Tibial nerve (tissue), 4 donors: Measurements from ENCODE around the gene CCDC170. TPM values are rescaled to one million over a fixed set of nuclear protein-coding genes. Genes with fewer than 3 reads are reported as not detected.

Experiments
- DNase-seq, 2 donors: peaks; one replicate each; pipeline ENCODE4 v3.0.0-alpha.2; 2019; ENCODE audit warnings: low spot score in 2 of 2
- H3K27ac ChIP-seq, 4 donors: fragments of 200-600 bp; sonication (generic) in 3 of 4; one replicate each; pipeline ENCODE4 v1.5.1; 2017 to 2019; ENCODE audit warnings: mild to moderate bottlenecking in 1 of 4
- H3K27me3 ChIP-seq, 2 donors: fragments of 200-600 bp; sonication (generic) in 1 of 2; one replicate each; pipeline versions ENCODE4 v1.5.1 to v1.6.0; 2017 to 2019
- H3K36me3 ChIP-seq, 3 donors: fragments of 200-600 bp; sonication (generic); one replicate each; pipeline ENCODE4 v1.5.1; 2018 to 2019
- H3K4me1 ChIP-seq, 4 donors: fragments of 200-600 bp; sonication (generic) in 3 of 4; one replicate each; pipeline ENCODE4 v1.5.1; 2017 to 2019
- H3K4me3 ChIP-seq, 4 donors: fragments of 200-600 bp; sonication (generic) in 3 of 4; one replicate each; pipeline ENCODE4 v1.5.1; 2017 to 2019; ENCODE audit warnings: mild to moderate bottlenecking in 1 of 4, moderate library complexity in 1 of 4
- H3K9me3 ChIP-seq, 4 donors: fragments of 200-600 bp; sonication (generic) in 3 of 4; one replicate each; pipeline ENCODE4 v1.5.1; 2017 to 2019
- CTCF ChIP-seq, 5 experiments: fragments of 200-600 bp in 3 of 5; fragments of 450-650 bp in 2 of 5; sonication (generic) in 3 of 5; IDR thresholded peaks; one replicate each; pipeline ENCODE4 v1.5.1; 2016 to 2019; ENCODE audit warnings: antibody characterized with exemption in 5 of 5, mild to moderate bottlenecking in 3 of 5, moderate library complexity in 2 of 5
- EP300 ChIP-seq, 2 donors: sonication (generic); formaldehyde crosslinking; IDR thresholded peaks; one replicate each; pipeline ENCODE4 v1.6.1; 2017; ENCODE audit warnings: antibody characterized with exemption in 2 of 2, mild to moderate bottlenecking in 1 of 2
- POLR2A ChIP-seq, 2 donors: fragments of 450-650 bp; IDR thresholded peaks; one replicate each; pipeline ENCODE4 v1.6.1; 2017; ENCODE audit warnings: antibody characterized with exemption in 2 of 2, mild to moderate bottlenecking in 2 of 2, moderate library complexity in 2 of 2
- WGBS, 2 donors: methylation state at CpG; one replicate each; pipeline ENCODE4 v1.1.5; 2018; 5-methylcytosine and 5-hydroxymethylcytosine counted together
- total RNA-seq, 4 donors: library from RNA; depleted of rRNA; stranded (reverse); fragments of >200 nt; gene quantifications; one replicate each; pipeline ENCODE4 v1.1.0, GENCODE V29; 2016

Gene CCDC170
- total RNA-seq, 4 donors from 2014 or later = 0.66 to 3.3 (median 1.4) TPM

GRCh38 chr6:151494235-151494935, 568 bp downstream of the CCDC170 start:
- no peaks in the 10 kb centered on the region for H3K36me3 ChIP-seq
- peaks cover 0 to 3% of the 10 kb centered on the region in 2 donors for H3K27me3 ChIP-seq
- peak; percentile 28 to 38 for DNase-seq
- H3K27ac ChIP-seq = peak overlapping the region; percentile 12 to 84 (median 40)
- H3K9me3 ChIP-seq = no peaks in the 10 kb centered on the region
- peak overlapping the region; percentile 44 to 72 (median 64) for H3K4me3 ChIP-seq
- TF ChIP-seq POLR2A (IDR thresholded peaks at IDR 0.05) (no peak), EP300 (IDR thresholded peaks at IDR 0.05) (no peak), CTCF (IDR thresholded peaks at IDR 0.05) (no peak)
- 1% methylated on average over 32 of the region's 43 CpGs for WGBS, 2 donors
- peaks cover 0 to 22% (median 0%) of the 10 kb centered on the region in 4 donors for H3K4me1 ChIP-seq

GRCh38 chr6:151494936-151495320, 1.1 kb downstream of the CCDC170 start:
- peaks cover 0 to 22% (median 0%) of the 10 kb centered on the region in 4 donors for H3K4me1 ChIP-seq
- peaks cover 0 to 3% of the 10 kb centered on the region in 2 donors for H3K27me3 ChIP-seq
- no peaks in the 10 kb centered on the region for H3K9me3 ChIP-seq
- TF ChIP-seq CTCF (IDR thresholded peaks at IDR 0.05) = no peak
- TF ChIP-seq EP300 (IDR thresholded peaks at IDR 0.05) = no peak
- TF ChIP-seq POLR2A (IDR thresholded peaks at IDR 0.05) = no peak
- H3K4me3 ChIP-seq = peak overlapping the region; percentile 44 to 72 (median 64)
- H3K36me3 ChIP-seq = no peaks in the 10 kb centered on the region
- peak overlapping the region in 2 of 4 donors; percentile 51 to 84 for H3K27ac ChIP-seq
- no peak for DNase-seq
- WGBS, 2 donors = 11% methylated on average over 4 of the region's 4 CpGs

GRCh38 chr6:151495380-151495779, 1.6 kb downstream of the CCDC170 start:
- H3K9me3 ChIP-seq = no peaks in the 10 kb centered on the region
- H3K4me1 ChIP-seq = peaks cover 0 to 22% (median 0%) of the 10 kb centered on the region in 4 donors
- WGBS, 2 donors = 90 to 92% methylated on average over 9 of the region's 9 CpGs

GRCh38 chr6:151497905-151498304, 4.1 kb downstream of the CCDC170 start:
- H3K4me3 ChIP-seq = no peak overlapping the region
- no peaks in the 10 kb centered on the region for H3K9me3 ChIP-seq
- H3K27me3 ChIP-seq = peaks cover 0 to 3% of the 10 kb centered on the region in 2 donors
- no peak overlapping the region for H3K27ac ChIP-seq
- DNase-seq = no peak
- peaks cover 0 to 22% (median 0%) of the 10 kb centered on the region in 4 donors for H3K4me1 ChIP-seq
- TF ChIP-seq POLR2A (IDR thresholded peaks at IDR 0.05) (no peak), CTCF (IDR thresholded peaks at IDR 0.05) (no peak), EP300 (IDR thresholded peaks at IDR 0.05) (no peak)
- H3K36me3 ChIP-seq = no peaks in the 10 kb centered on the region

More at GRCh38 chr6:151495380-151495779, 1.6 kb downstream of the CCDC170 start:
- Histone ChIP-seq H3K4me3 (peak overlapping the region in 1 of 4 donors; percentile 72), H3K27me3 (peaks cover 0 to 3% of the 10 kb centered on the region in 2 donors), H3K27ac (peak overlapping the region in 1 of 4 donors; percentile 84), H3K36me3 (no peaks in the 10 kb centered on the region)
- no peak for TF ChIP-seq CTCF (IDR thresholded peaks at IDR 0.05)
- no peak for TF ChIP-seq POLR2A (IDR thresholded peaks at IDR 0.05)
- TF ChIP-seq EP300 (IDR thresholded peaks at IDR 0.05) = no peak
- no peak for DNase-seq

GRCh38 chr6:151498327-151498726, 4.5 kb downstream of the CCDC170 start:
- no peak overlapping the region for H3K27ac ChIP-seq
- H3K4me3 ChIP-seq = no peak overlapping the region
- H3K4me1 ChIP-seq = peaks cover 0 to 18% (median 0%) of the 10 kb centered on the region in 4 donors
- no peak for TF ChIP-seq CTCF (IDR thresholded peaks at IDR 0.05)
- peak in 1 of 2 donors; percentile 63 for TF ChIP-seq EP300 (IDR thresholded peaks at IDR 0.05)
- no peak for TF ChIP-seq POLR2A (IDR thresholded peaks at IDR 0.05)
- no peaks in the 10 kb centered on the region for H3K9me3 ChIP-seq
- H3K36me3 ChIP-seq = no peaks in the 10 kb centered on the region
- no peak for DNase-seq
- 74 to 75% methylated on average over 1 of the region's 1 CpG for WGBS, 2 donors
- peaks cover 0 to 3% of the 10 kb centered on the region in 2 donors for H3K27me3 ChIP-seq
